Gastrocnemius medialis (tissue), 4 donors: Measurements from ENCODE around the gene TSSC4. TPM values are rescaled to one million over a fixed set of nuclear protein-coding genes. Genes with fewer than 3 reads are reported as not detected.

Source experiments
- ATAC-seq, 2 donors: fragments of 150-250 bp; one replicate each; pipeline ENCODE4 v1.9.1; 2016
- DNase-seq, 2 donors: peaks; one replicate each; pipeline ENCODE4 v3.0.0-alpha.2; 2019
- H3K27ac ChIP-seq, 4 donors: fragments of 200-600 bp; sonication (generic); 1 replicate in 1 of 4; 2 replicates in 3 of 4; pipeline ENCODE4 v1.5.1; 2016 to 2018; ENCODE audit warnings: mild to moderate bottlenecking in 2 of 4, moderate library complexity in 1 of 4
- H3K27me3 ChIP-seq, 3 donors: fragments of 200-600 bp; sonication (generic) in 2 of 3; 1 replicate in 1 of 3; 2 replicates in 2 of 3; pipeline versions ENCODE4 v1.5.1 to v1.6.0; 2016 to 2019; ENCODE audit warnings: mild to moderate bottlenecking in 1 of 3, moderate library complexity in 1 of 3
- H3K36me3 ChIP-seq, 2 donors: fragments of 200-600 bp; sonication (generic) in 1 of 2; one replicate each; pipeline ENCODE4 v1.5.1; 2017 to 2018
- H3K4me1 ChIP-seq, 2 donors: fragments of 200-600 bp; sonication (generic) in 1 of 2; one replicate each; pipeline ENCODE4 v1.5.1; 2016 to 2017; ENCODE audit warnings: mild to moderate bottlenecking in 2 of 2
- H3K4me3 ChIP-seq, 4 donors: fragments of 200-600 bp; sonication (generic) in 3 of 4; 1 replicate in 1 of 4; 2 replicates in 3 of 4; pipeline ENCODE4 v1.5.1; 2016 to 2019; ENCODE audit warnings: mild to moderate bottlenecking in 2 of 4
- H3K9me3 ChIP-seq, 3 donors: fragments of 200-600 bp; sonication (generic) in 2 of 3; 1 replicate in 1 of 3; 2 replicates in 2 of 3; pipeline ENCODE4 v1.5.1; 2016 to 2019
- POLR2A ChIP-seq, 2 donors: fragments of 450-650 bp; IDR thresholded peaks; one replicate each; pipeline ENCODE4 v1.6.1; 2017; ENCODE audit warnings: antibody characterized with exemption in 2 of 2, mild to moderate bottlenecking in 2 of 2, moderate library complexity in 2 of 2
- in situ Hi-C, 4 donors: fragments of 200-750 bp; cut with MboI; loops; one replicate each; pipeline versions ENCODE4 v1.15.0 to v1.8.0; 2017; ENCODE audit warnings: low sequenced_read_pairs in 4 of 4
- intact Hi-C: fragments of 100-400 bp; cut with DNase I; formaldehyde crosslinking; loops from one replicate; pipeline ENCODE4 v1.15.1; 2023; ENCODE audit warnings: low total_unique reads
- total RNA-seq, 4 donors: library from RNA; depleted of rRNA; stranded (reverse); fragments of >200 nt; gene quantifications; one replicate each; pipeline versions ENCODE4 v1.1.0 to v1.2.3, GENCODE V29; 2016
- TF ChIP-seq, protein P1 (sequence below), 5 experiments: fragments of 450-650 bp in 3 of 5; fragments of 200-600 bp in 2 of 5; sonication (generic) in 2 of 5; IDR thresholded peaks in 4 of 5; conservative IDR thresholded peaks in 1 of 5; 1 replicate in 4 of 5; 2 replicates in 1 of 5; pipeline ENCODE4 v1.5.1; 2016 to 2019; ENCODE audit warnings: antibody characterized with exemption in 5 of 5, mild to moderate bottlenecking in 3 of 5, moderate library complexity in 3 of 5

The TSSC4 gene
- total RNA-seq, 4 donors from 2014 or later, result 53.4 to 92.5 (median 76.8) TPM

DNA sequence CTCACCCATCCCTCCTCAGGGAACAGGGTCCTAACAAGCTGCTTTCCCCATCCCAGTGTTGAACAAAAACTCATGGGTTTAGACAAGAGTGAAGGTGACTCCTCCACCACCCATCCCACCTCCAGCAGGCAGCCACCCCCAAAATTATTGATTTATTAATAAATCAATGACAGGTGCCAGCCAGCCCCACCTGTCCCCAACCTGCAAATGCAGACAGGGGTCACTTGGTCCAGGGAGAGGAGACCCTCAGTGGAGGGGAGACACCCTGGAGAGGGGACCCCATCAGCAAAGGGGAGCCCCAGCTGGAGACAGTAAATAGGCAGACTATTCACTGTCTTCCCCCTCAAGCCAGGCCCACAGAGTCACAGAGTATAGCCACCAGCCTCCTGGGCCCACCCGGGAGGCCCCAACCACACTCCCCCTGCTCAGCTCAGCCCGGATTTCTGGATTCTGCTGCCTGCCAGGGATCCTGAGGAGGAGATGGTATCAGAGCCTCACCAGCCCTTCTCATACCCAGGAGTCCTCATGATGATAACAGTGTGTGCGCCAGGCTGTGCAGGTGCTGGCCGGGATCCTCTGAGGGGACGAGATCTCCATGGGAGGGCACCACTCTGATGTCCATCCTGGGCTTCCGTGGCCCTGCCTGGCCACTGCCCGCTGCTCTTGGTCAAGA is 32.2 kb upstream of the TSSC4 start:
- Histone ChIP-seq H3K4me3 (no peak overlapping the region), H3K9me3 (no peaks in the 10 kb centered on the region), H3K27ac (no peak overlapping the region), H3K27me3 (no peaks in the 10 kb centered on the region), H3K36me3 (no peaks in the 10 kb centered on the region), H3K4me1 (no peaks in the 10 kb centered on the region)
- intact Hi-C loops, result no loop called here
- TF ChIP-seq, protein P1, sequence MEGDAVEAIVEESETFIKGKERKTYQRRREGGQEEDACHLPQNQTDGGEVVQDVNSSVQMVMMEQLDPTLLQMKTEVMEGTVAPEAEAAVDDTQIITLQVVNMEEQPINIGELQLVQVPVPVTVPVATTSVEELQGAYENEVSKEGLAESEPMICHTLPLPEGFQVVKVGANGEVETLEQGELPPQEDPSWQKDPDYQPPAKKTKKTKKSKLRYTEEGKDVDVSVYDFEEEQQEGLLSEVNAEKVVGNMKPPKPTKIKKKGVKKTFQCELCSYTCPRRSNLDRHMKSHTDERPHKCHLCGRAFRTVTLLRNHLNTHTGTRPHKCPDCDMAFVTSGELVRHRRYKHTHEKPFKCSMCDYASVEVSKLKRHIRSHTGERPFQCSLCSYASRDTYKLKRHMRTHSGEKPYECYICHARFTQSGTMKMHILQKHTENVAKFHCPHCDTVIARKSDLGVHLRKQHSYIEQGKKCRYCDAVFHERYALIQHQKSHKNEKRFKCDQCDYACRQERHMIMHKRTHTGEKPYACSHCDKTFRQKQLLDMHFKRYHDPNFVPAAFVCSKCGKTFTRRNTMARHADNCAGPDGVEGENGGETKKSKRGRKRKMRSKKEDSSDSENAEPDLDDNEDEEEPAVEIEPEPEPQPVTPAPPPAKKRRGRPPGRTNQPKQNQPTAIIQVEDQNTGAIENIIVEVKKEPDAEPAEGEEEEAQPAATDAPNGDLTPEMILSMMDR (IDR thresholded peaks at IDR 0.05 in 4 of 5, conservative IDR thresholded peaks at IDR 0.05 in 1 of 5), result no peak
- TF ChIP-seq POLR2A (IDR thresholded peaks at IDR 0.05), result no peak
- in situ Hi-C loops, result no loop called here
- DNase-seq (no peak), ATAC-seq (no peak)

DNA sequence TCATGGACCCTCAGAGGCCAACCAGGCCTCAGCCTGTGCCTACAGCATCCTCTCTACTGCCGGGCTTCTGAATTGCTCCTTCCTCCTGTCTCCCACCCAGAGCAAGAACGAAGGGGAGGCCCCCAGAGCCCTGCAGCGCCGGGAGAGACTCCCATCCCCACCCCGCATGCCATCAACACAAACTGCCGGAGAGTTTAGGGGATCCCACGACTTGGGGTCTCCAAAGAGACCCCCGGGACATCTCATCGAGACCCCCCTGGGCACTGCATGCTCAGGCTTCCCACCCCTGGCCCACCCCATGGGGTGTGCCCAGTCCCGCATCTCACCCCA is 31.7 kb upstream of the TSSC4 start:
- Histone ChIP-seq H3K4me3 (no peak overlapping the region), H3K27ac (no peak overlapping the region), H3K4me1 (no peaks in the 10 kb centered on the region), H3K27me3 (no peaks in the 10 kb centered on the region), H3K9me3 (no peaks in the 10 kb centered on the region), H3K36me3 (no peaks in the 10 kb centered on the region)
- intact Hi-C loops (no loop called here), in situ Hi-C loops (no loop called here)
- ATAC-seq (no peak), DNase-seq (no peak)
- TF ChIP-seq, protein P1 (IDR thresholded peaks at IDR 0.05 in 4 of 5, conservative IDR thresholded peaks at IDR 0.05 in 1 of 5), result no peak
- no peak for TF ChIP-seq POLR2A (IDR thresholded peaks at IDR 0.05)

DNA sequence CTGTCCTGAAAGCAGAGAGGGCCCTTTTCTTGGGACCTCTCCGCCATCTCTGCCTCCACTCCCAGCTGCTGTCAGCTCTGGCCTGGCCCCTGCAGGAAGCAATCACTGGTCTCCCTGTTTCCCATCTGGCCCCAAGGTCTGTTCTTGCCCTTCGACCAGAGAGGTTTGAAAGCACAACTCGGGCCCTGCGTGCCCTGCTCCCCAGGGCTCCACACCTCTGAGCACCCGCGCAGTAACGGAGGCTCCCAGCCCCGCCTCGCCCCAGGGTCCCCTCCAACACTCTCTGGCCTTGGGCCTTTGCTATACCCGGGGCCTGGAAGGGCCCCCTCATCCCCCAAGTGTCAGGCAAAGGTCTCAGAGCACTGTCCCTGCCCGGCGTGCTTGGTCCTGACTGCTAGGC is 31.2 kb upstream of the TSSC4 start:
- no peaks in the 10 kb centered on the region for H3K9me3 ChIP-seq
- H3K36me3 ChIP-seq, result no peaks in the 10 kb centered on the region
- DNase-seq (no peak), ATAC-seq (no peak)
- TF ChIP-seq, protein P1 (IDR thresholded peaks at IDR 0.05 in 4 of 5, conservative IDR thresholded peaks at IDR 0.05 in 1 of 5), result no peak
- TF ChIP-seq POLR2A (IDR thresholded peaks at IDR 0.05), result no peak
- H3K27me3 ChIP-seq, result no peaks in the 10 kb centered on the region
- H3K4me1 ChIP-seq, result no peaks in the 10 kb centered on the region
- intact Hi-C loops, result no loop called here
- H3K27ac ChIP-seq, result no peak overlapping the region
- in situ Hi-C loops, result no loop called here
- no peak overlapping the region for H3K4me3 ChIP-seq

DNA sequence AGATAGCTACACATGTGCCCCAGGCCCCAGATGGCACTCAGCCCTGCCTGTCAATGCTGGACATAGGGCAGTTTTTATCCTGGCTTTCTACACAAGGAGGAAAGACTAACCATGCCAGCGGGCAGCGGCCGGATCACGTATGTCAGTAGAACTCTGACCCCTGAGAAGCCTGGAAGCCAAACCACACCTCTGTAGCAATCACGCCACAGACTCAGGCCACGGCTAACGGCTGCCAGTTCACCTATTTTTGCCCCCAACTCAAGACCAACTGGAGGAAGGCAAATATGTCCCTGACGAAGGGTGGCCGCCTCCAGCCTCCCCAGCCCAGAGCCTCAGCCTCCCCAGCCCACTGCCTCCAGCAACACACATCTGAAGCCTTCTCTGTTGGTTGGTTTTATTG is 30.7 kb upstream of the TSSC4 start:
- in situ Hi-C loops (no loop called here), intact Hi-C loops (no loop called here)
- ATAC-seq (no peak), DNase-seq (no peak)
- TF ChIP-seq POLR2A (IDR thresholded peaks at IDR 0.05), result no peak
- TF ChIP-seq, protein P1 (IDR thresholded peaks at IDR 0.05 in 4 of 5, conservative IDR thresholded peaks at IDR 0.05 in 1 of 5), result no peak
- no peak overlapping the region for H3K4me3 ChIP-seq
- no peaks in the 10 kb centered on the region for H3K27me3 ChIP-seq
- H3K27ac ChIP-seq, result no peak overlapping the region
- H3K4me1 ChIP-seq, result no peaks in the 10 kb centered on the region
- no peaks in the 10 kb centered on the region for H3K36me3 ChIP-seq
- H3K9me3 ChIP-seq, result no peaks in the 10 kb centered on the region
